WI38 (cell line): ENCODE measurements around the gene PRRX2.

Experiments used
- H3K4me3 ChIP-seq: 2 replicates; pipeline ENCODE4 v1.5.1; 2011; ENCODE audit warnings: low read depth, mild to moderate bottlenecking, control low read depth, low read length
- TF ChIP-seq, protein P1 (sequence below): IDR thresholded peaks from 2 replicates; pipeline ENCODE4 v1.5.1; 2012; ENCODE audit warnings: low read depth, mild to moderate bottlenecking, control low read depth, low read length

Gene PRRX2

DNA sequence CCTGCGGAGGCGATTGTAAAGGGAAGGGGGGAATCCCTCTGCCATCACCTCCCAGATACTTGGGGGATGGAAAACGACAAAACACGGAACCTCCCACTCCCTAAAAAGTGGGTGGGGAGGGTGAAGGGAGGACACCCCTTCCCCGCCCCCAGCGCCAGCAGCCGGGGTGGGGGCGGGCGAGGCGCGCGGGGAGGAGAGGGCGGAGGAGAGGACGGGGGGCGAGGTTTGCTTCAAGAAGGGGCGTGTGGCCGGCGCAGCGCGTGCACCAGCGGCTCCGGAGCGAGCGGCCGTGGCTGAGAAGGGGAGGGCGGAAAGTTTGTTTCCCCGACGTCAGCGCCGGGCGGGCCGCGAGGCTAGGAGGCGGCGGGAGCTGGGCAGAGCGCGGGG, at the start of gene PRRX2:
PRRX2 (plus strand) TSS at position 259 of the 387 bp plus-strand sequence. CDS start 221 bp downstream, outside the sequence.
- peak within 1 kb of the TSS; percentile 73 for H3K4me3 ChIP-seq
- TF ChIP-seq, protein P1, sequence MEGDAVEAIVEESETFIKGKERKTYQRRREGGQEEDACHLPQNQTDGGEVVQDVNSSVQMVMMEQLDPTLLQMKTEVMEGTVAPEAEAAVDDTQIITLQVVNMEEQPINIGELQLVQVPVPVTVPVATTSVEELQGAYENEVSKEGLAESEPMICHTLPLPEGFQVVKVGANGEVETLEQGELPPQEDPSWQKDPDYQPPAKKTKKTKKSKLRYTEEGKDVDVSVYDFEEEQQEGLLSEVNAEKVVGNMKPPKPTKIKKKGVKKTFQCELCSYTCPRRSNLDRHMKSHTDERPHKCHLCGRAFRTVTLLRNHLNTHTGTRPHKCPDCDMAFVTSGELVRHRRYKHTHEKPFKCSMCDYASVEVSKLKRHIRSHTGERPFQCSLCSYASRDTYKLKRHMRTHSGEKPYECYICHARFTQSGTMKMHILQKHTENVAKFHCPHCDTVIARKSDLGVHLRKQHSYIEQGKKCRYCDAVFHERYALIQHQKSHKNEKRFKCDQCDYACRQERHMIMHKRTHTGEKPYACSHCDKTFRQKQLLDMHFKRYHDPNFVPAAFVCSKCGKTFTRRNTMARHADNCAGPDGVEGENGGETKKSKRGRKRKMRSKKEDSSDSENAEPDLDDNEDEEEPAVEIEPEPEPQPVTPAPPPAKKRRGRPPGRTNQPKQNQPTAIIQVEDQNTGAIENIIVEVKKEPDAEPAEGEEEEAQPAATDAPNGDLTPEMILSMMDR = no peak

DNA sequence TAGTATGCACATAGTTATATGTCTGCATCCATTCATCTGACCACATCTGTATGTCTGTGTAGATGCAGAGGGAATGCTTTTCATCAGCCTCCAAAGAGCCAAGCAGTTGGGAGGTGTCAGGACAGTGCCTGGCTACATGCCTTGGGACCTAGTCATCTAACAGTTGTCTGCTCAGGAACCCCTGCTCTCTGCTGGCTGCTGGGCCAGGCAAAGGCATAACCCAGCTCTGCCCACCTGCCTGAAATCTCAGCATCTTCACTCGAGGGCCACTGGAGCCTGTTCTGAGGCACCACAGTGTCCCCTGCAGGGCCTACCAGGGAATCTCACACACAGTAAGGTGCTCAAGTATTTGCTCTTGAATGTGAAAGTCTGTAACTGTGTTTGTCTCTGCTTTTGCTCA, 48.3 kb upstream of the PRRX2 start:
- no peak overlapping the region for H3K4me3 ChIP-seq
- TF ChIP-seq, protein P1 = peak; percentile 67

DNA sequence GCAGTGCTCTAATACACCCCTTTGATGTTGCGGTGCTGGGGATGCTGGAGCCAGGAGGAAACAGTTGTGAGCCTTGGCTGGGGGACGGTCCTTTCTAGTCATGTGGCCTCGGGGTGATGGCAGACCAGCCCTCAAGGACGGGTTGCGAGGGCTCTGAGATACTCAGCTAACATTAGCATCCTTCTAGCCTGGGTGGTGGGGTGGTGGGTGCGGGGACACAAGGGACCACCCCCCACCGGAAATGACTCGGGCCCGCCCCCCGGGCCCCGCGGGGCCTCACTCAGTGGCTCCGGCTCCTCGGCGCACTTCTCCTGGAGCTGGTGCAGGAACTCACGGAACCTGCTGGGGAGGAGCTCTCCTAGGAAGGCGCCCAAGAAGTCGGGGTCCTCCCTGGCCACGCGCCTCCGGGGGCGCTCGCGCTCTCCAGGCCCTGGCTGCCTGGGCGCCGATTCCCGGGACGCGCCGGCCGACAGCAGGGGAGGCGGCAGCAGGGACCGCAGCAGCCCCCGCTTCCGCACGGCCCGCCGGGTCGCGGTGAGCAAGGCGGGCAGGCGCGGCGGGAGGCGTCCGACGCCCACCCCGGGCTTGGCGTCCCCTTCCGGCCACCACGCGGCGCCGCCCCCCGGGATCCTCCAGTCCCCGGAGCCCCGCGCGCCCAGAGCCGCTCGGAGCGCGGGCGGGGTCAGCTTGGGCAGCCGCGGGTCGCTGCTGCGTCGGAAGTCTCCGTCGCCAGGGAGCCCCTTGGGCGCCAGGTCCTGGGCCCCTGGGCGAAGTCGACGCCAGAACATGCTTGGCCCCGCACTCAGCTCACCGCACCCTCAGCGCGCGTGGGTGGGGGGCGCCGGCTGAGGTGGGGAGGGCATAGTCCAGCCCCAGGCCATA, 45.4 kb upstream of the PRRX2 start:
- TF ChIP-seq, protein P1 = no peak
- peak overlapping the region; percentile 57 for H3K4me3 ChIP-seq

DNA sequence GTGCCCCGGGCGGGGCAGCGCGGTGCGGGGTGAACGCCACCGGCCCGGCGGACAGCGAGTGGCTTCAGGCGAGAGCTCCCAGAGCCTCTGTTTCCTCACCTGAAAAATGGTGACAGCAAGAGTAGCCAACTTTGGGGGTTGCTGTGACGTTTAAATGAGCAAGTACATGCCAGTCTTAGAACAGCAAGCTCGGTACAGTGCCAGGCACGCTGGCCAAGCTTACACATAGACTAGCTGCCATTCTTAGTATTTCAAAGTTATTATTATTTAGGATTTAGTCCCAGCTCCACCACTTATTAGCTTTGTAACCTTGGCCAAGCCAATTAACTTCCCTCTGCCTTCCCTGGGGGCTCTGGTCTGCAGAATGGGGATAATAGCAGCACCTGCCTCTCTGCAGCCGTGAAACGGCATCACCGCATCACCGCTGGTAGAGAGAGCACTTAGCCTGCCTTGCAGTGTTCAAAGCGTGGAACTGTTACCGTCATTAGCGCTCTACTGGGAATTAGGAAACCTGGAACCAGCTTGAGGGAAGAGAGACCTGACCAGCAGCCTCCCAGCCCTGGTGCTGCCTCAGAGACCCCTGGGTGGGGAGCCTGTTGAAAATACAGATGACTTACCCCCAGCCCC, 44.7 kb upstream of the PRRX2 start, which contains the start of gene C9orf50:
C9orf50 (minus strand) TSS at position 433 of the 627 bp plus-strand sequence. CDS start 527 bp downstream, outside the sequence.
- H3K4me3 ChIP-seq = peak within 1 kb of the TSS; percentile 57
- TF ChIP-seq, protein P1 = no peak

DNA sequence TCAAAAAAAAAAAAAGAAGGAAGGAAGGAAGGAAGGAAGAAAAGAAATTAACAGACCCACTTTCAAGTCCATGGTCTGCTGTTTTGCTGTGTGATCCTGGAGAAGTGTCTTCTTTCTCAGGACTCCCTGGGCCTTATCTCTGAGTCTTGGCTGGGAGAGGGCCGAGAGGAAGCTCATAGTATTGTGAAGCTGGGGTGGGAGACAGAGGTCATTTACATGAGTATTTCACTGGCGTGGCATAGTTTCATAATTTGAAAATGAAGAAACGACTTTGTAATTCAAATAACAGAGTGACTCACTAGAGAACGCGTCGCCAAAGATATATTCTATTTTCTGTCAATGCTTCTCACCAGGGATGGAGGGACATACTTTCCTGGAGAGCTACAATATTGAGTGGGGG, 42.1 kb upstream of the PRRX2 start:
- H3K4me3 ChIP-seq = no peak overlapping the region
- TF ChIP-seq, protein P1 = no peak

DNA sequence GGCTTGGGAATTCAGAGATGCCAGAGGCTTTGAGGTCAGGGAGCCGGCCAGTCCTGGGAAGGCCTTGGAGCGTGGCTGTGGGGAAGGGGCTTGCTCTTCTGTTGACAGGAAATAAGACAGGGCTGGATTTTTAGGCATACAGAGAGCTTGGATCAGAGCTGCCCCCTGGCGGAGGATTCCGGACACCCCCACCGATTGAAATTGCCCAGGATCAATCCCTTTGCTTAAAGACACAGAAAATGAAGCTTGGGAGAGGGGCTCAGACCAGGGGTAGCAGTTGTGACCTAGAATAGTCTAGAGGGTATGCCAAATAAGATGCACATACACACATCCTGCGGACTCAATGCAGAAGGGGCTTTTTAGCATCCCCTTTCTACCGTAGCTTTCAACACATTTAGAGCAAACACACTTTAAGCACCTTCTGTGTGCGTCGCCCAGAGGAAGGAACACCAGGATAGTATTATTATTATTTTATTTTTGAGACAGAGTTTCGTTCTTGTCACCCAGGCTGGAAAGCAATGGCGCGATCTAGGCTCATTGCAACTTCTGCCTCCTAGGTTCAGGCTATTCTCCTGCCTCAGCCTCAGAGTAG, 41.2 kb upstream of the PRRX2 start:
- H3K4me3 ChIP-seq = no peak overlapping the region
- TF ChIP-seq, protein P1 = peak; percentile 75

DNA sequence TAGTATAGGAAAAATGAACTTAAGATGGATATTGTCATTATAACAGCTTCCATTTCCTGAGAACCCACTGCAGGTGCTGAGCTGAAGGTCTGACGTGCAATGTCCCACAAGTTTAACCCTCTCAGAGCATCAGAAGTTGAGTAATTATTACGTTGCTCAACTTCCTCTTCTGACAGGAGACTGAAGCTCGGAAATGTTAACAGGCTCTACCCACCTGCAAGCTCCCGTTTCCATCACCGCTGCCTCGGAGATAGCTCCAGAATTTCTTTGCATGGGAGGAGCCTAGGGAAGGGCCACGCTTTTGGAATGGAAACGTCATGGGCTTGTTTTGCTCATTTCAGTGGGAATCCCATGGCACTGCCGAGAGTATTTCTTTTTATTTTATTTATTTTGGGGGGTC, 40.5 kb upstream of the PRRX2 start:
- TF ChIP-seq, protein P1 = no peak

More for the DNA sequence above, 40.5 kb upstream of the PRRX2 start:
- H3K4me3 ChIP-seq = no peak overlapping the region
